GM19397 (cell line): ENCODE measurements around the gene KYNU.
"Not testable (repeated sequence)": the region's sequence is repeated elsewhere in the genome, so short reads cannot be mapped to it uniquely, and the experiment has no call there.

ENCODE experiments used
- ATAC-seq: cut with Tn5 transposase; IDR thresholded peaks from one replicate; pipeline ENCODE4 v1.9.1; 2021; ENCODE audit warnings: mild to moderate bottlenecking, moderate library complexity; ENCODE audit not compliant: unreplicated experiment

Gene KYNU

GRCh38 chr2:143081616-143082015 is 204.2 kb downstream of the KYNU start:
- no peak for ATAC-seq

- ATAC-seq, result no peak
Measured at GRCh38 chr2:143083636-143084035, 206.2 kb downstream of the KYNU start.

GRCh38 chr2:143084462-143084861 is 207.0 kb downstream of the KYNU start:
- no peak for ATAC-seq

GRCh38 chr2:143085125-143085784 is 207.8 kb downstream of the KYNU start:
- no peak for ATAC-seq

- no peak for ATAC-seq
Measured at GRCh38 chr2:143087033-143087432, 209.6 kb downstream of the KYNU start.

GRCh38 chr2:143088388-143088787 is 210.9 kb downstream of the KYNU start:
- no peak for ATAC-seq

- not testable (repeated sequence) for ATAC-seq
Measured at GRCh38 chr2:143089520-143089919, 212.1 kb downstream of the KYNU start.
